ENCODE measurements around the gene NBEAL2.
"Not testable (repeated sequence)": the region's sequence is repeated elsewhere in the genome, so short reads cannot be mapped to it uniquely, and the experiment has no call there.

Gene NBEAL2

DNA sequence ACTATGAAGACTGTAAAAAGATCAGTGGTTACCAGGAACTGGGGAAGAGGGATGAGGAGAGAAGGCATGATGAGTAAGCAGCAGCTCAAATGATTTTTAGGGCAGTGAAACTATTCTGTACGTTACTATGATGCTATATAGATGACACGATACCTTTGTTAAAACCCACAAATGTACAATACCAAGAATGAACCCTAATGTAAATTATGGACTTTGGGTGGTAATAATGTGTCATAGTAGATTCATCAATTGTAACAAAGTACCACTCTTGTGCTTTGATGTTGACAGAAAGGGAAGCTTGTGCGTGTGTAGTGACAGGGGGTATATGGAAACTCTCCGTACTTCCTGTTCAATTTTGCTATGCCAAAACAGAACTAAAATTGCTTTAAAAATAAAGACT, 51.6 kb downstream of the NBEAL2 start:
- not testable (repeated sequence) for H3K23ac ChIP-seq (ENCODE audit: low read length in 2 of 2); H3K9me3 ChIP-seq (ENCODE audit: control insufficient read depth, low read length); H3K14ac ChIP-seq (ENCODE audit: low read length in 2 of 2); DNase-seq; H2BK15ac ChIP-seq (ENCODE audit: low read depth, poor library complexity, severe bottlenecking); H3K4me2 ChIP-seq (ENCODE audit: low read length, poor library complexity, severe bottlenecking); H3K18ac ChIP-seq (ENCODE audit: low read depth in 1 of 2, low read length in 2 of 2); H3K4me1 ChIP-seq (ENCODE audit: control insufficient read depth, insufficient read depth, low read depth, low read length); H2BK5ac ChIP-seq (ENCODE audit: low read depth, low read length, poor library complexity, severe bottlenecking); H3K4me3 ChIP-seq (ENCODE audit: insufficient read depth in 1 of 2, low read depth in 1 of 2, low read length in 2 of 2); H4K8ac ChIP-seq (ENCODE audit: low read length); H2BK12ac ChIP-seq (ENCODE audit: low read length in 2 of 2); H4K91ac ChIP-seq (ENCODE audit: low read length); H2BK120ac ChIP-seq (ENCODE audit: low read depth, low read length); H3K4ac ChIP-seq (ENCODE audit: low read depth in 1 of 2, low read length in 2 of 2); H3K9ac ChIP-seq (ENCODE audit: low read length); H3K27me3 ChIP-seq (ENCODE audit: control insufficient read depth in 1 of 2, insufficient read depth in 1 of 2, low read length in 2 of 2); H2AK5ac ChIP-seq (ENCODE audit: low read length, severe bottlenecking); H3K27ac ChIP-seq (ENCODE audit: low read length, poor library complexity, severe bottlenecking); H2AFZ ChIP-seq (ENCODE audit: low read depth, low read length)
- H3K79me1 ChIP-seq (replicated peaks; ENCODE audit: low read length, poor library complexity, severe bottlenecking) = peaks cover 15% of the 10 kb centered on the region
- no CpG with 5 or more reads among the region's 4 CpGs for WGBS
- H3K36me3 ChIP-seq (ENCODE audit: control insufficient read depth in 1 of 2, insufficient read depth in 2 of 2, low read depth in 1 of 2, low read length in 2 of 2) = peaks cover 20 to 63% of the 10 kb centered on the region in 2 experiments

DNA sequence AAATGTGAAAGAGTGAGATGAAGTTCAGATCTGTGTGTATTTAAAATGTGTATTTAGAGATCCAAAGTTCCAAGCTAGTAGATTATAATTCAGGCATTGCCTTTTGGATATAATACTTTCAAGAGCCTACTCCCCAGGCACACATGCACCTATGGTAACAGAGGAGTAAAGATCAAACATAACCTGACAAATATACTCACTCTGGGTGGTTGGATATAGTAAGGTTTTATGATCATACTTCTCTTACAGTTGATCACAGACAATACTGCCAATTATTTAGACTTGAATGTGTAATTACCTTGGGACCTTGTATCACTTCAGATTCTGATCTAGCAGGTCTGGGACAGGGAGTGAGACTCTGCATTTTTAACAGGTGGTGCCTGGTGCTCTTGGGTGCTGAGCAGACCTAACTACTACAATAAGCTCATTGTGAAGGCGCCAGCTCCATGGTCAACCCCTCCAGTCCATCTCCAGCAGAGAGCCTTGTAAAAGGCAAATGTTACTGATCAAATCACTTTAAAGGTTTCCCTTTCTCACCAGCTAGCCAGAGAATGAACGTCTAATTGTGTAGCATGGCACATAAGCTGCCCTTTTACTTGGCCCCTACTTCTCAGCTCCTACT, 55.5 kb downstream of the NBEAL2 start:
- Histone ChIP-seq H3K79me1 (replicated peaks; ENCODE audit: low read length, poor library complexity, severe bottlenecking) (peaks cover 18% of the 10 kb centered on the region), H2BK5ac (ENCODE audit: low read depth, low read length, poor library complexity, severe bottlenecking) (no peak overlapping the region), H3K27ac (ENCODE audit: low read length, poor library complexity, severe bottlenecking) (no peak overlapping the region), H2AK5ac (ENCODE audit: low read length, severe bottlenecking) (no peak overlapping the region), H2AFZ (ENCODE audit: low read depth, low read length) (no peak overlapping the region), H3K14ac (ENCODE audit: low read length in 2 of 2) (no peak overlapping the region), H3K9ac (ENCODE audit: low read length) (no peak overlapping the region), H3K18ac (ENCODE audit: low read depth in 1 of 2, low read length in 2 of 2) (no peak overlapping the region), H3K23ac (ENCODE audit: low read length in 2 of 2) (no peak overlapping the region), H3K4me1 (ENCODE audit: control insufficient read depth, insufficient read depth, low read depth, low read length) (no peaks in the 10 kb centered on the region), H3K4me2 (ENCODE audit: low read length, poor library complexity, severe bottlenecking) (no peak overlapping the region), H3K9me3 (ENCODE audit: control insufficient read depth, low read length) (peaks cover 4% of the 10 kb centered on the region), H4K91ac (ENCODE audit: low read length) (no peak overlapping the region), H3K36me3 (ENCODE audit: control insufficient read depth in 1 of 2, insufficient read depth in 2 of 2, low read depth in 1 of 2, low read length in 2 of 2) (peaks cover 31 to 78% of the 10 kb centered on the region in 2 experiments), H4K8ac (ENCODE audit: low read length) (no peak overlapping the region), H2BK12ac (ENCODE audit: low read length in 2 of 2) (no peak overlapping the region), H2BK15ac (ENCODE audit: low read depth, poor library complexity, severe bottlenecking) (no peak overlapping the region), H2BK120ac (ENCODE audit: low read depth, low read length) (no peak overlapping the region), H3K4ac (ENCODE audit: low read depth in 1 of 2, low read length in 2 of 2) (no peak overlapping the region), H3K27me3 (ENCODE audit: control insufficient read depth in 1 of 2, insufficient read depth in 1 of 2, low read length in 2 of 2) (no peaks in the 10 kb centered on the region), H3K4me3 (ENCODE audit: insufficient read depth in 1 of 2, low read depth in 1 of 2, low read length in 2 of 2) (no peak overlapping the region)
- WGBS = 87% methylated on average over 2 of the region's 2 CpGs
- no peak for DNase-seq

DNA sequence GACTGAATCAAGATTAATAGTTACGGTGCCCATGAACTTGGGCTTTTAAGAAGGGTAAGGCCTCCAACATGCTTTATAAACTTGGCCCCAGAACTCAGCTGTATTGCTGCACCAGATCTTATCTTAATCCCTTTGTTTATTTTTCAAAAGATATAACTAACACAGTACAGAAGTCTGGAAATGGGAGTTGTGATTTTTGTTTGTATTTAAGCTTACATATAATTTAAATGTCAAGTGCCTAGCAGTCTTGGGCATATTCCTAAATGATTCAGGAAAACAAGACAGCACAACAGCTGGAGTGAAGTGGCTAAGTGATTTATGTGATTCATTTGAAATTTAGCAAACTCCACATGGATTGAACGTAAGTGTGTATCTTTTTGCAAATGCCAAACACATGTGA, 56.2 kb downstream of the NBEAL2 start:
- WGBS = 56% methylated on average over 1 of the region's 2 CpGs

DNA sequence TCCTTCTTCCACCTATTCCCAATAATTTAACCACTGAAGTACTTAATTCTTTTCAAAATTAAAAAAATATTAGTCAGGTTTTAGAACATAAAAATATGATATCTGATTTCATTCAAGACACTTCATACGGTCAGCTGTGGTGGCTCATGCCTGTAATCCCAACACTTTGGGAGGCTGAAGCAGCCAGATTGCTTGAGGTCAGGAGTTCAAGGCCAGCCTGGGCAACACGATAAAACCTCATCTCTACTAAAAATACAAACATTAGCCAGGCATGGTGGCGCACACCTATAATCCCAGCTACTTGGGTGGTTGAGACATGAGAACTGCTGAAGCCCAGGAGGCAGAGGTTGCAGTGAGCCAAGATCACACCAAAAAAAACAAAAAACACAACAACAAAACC, 56.7 kb downstream of the NBEAL2 start:
- no peak overlapping the region for H2BK12ac ChIP-seq (ENCODE audit: low read length in 2 of 2)
- 84% methylated on average over 3 of the region's 3 CpGs for WGBS
- H4K91ac ChIP-seq (ENCODE audit: low read length) = no peak overlapping the region

More for the DNA sequence above, 56.2 kb downstream of the NBEAL2 start:
- no peak overlapping the region for H2BK15ac ChIP-seq (ENCODE audit: low read depth, poor library complexity, severe bottlenecking)
- H3K14ac ChIP-seq (ENCODE audit: low read length in 2 of 2) = no peak overlapping the region
- no peak overlapping the region for H3K4me2 ChIP-seq (ENCODE audit: low read length, poor library complexity, severe bottlenecking)
- H2BK5ac ChIP-seq (ENCODE audit: low read depth, low read length, poor library complexity, severe bottlenecking) = no peak overlapping the region
- no peak overlapping the region for H4K91ac ChIP-seq (ENCODE audit: low read length)
- H3K4me1 ChIP-seq (ENCODE audit: control insufficient read depth, insufficient read depth, low read depth, low read length) = no peaks in the 10 kb centered on the region
- DNase-seq = peak; percentile 64
- no peak overlapping the region for H2AFZ ChIP-seq (ENCODE audit: low read depth, low read length)
- H3K9ac ChIP-seq (ENCODE audit: low read length) = no peak overlapping the region
- no peaks in the 10 kb centered on the region for H3K27me3 ChIP-seq (ENCODE audit: control insufficient read depth in 1 of 2, insufficient read depth in 1 of 2, low read length in 2 of 2)
- H2BK120ac ChIP-seq (ENCODE audit: low read depth, low read length) = no peak overlapping the region
- H3K4me3 ChIP-seq (ENCODE audit: insufficient read depth in 1 of 2, low read depth in 1 of 2, low read length in 2 of 2) = no peak overlapping the region
- no peak overlapping the region for H2BK12ac ChIP-seq (ENCODE audit: low read length in 2 of 2)
- H2AK5ac ChIP-seq (ENCODE audit: low read length, severe bottlenecking) = no peak overlapping the region
- peaks cover 20% of the 10 kb centered on the region for H3K79me1 ChIP-seq (replicated peaks; ENCODE audit: low read length, poor library complexity, severe bottlenecking)
- H3K36me3 ChIP-seq (ENCODE audit: control insufficient read depth in 1 of 2, insufficient read depth in 2 of 2, low read depth in 1 of 2, low read length in 2 of 2) = peaks cover 36 to 84% of the 10 kb centered on the region in 2 experiments
- H4K8ac ChIP-seq (ENCODE audit: low read length) = no peak overlapping the region
- no peak overlapping the region for H3K23ac ChIP-seq (ENCODE audit: low read length in 2 of 2)
- peaks cover 4% of the 10 kb centered on the region for H3K9me3 ChIP-seq (ENCODE audit: control insufficient read depth, low read length)
- H3K4ac ChIP-seq (ENCODE audit: low read depth in 1 of 2, low read length in 2 of 2) = no peak overlapping the region
- H3K27ac ChIP-seq (ENCODE audit: low read length, poor library complexity, severe bottlenecking) = no peak overlapping the region
- H3K18ac ChIP-seq (ENCODE audit: low read depth in 1 of 2, low read length in 2 of 2) = no peak overlapping the region

More for the DNA sequence above, 56.7 kb downstream of the NBEAL2 start:
- Histone ChIP-seq H3K9me3 (ENCODE audit: control insufficient read depth, low read length) (peaks cover 4% of the 10 kb centered on the region), H3K4ac (ENCODE audit: low read depth in 1 of 2, low read length in 2 of 2) (no peak overlapping the region), H2BK15ac (ENCODE audit: low read depth, poor library complexity, severe bottlenecking) (no peak overlapping the region), H3K23ac (ENCODE audit: low read length in 2 of 2) (no peak overlapping the region), H2AK5ac (ENCODE audit: low read length, severe bottlenecking) (no peak overlapping the region), H3K79me1 (replicated peaks; ENCODE audit: low read length, poor library complexity, severe bottlenecking) (peaks cover 21% of the 10 kb centered on the region), H3K27ac (ENCODE audit: low read length, poor library complexity, severe bottlenecking) (no peak overlapping the region), H3K36me3 (ENCODE audit: control insufficient read depth in 1 of 2, insufficient read depth in 2 of 2, low read depth in 1 of 2, low read length in 2 of 2) (peaks cover 38 to 85% of the 10 kb centered on the region in 2 experiments), H3K4me1 (ENCODE audit: control insufficient read depth, insufficient read depth, low read depth, low read length) (no peaks in the 10 kb centered on the region), H3K9ac (ENCODE audit: low read length) (no peak overlapping the region), H4K8ac (ENCODE audit: low read length) (no peak overlapping the region), H3K4me2 (ENCODE audit: low read length, poor library complexity, severe bottlenecking) (no peak overlapping the region), H3K27me3 (ENCODE audit: control insufficient read depth in 1 of 2, insufficient read depth in 1 of 2, low read length in 2 of 2) (no peaks in the 10 kb centered on the region), H3K14ac (ENCODE audit: low read length in 2 of 2) (no peak overlapping the region), H2AFZ (ENCODE audit: low read depth, low read length) (no peak overlapping the region), H2BK120ac (ENCODE audit: low read depth, low read length) (no peak overlapping the region), H2BK5ac (ENCODE audit: low read depth, low read length, poor library complexity, severe bottlenecking) (no peak overlapping the region), H3K4me3 (ENCODE audit: insufficient read depth in 1 of 2, low read depth in 1 of 2, low read length in 2 of 2) (no peak overlapping the region), H3K18ac (ENCODE audit: low read depth in 1 of 2, low read length in 2 of 2) (no peak overlapping the region)
- DNase-seq = no peak

Measured in mesenchymal stem cell (in vitro differentiated cells and primary cell).